CD14-positive monocyte (primary cell): ENCODE measurements around the gene LRP2BP. TPM values are rescaled to one million over a fixed set of nuclear protein-coding genes. Genes with fewer than 3 reads are reported as not detected.

Experiments
- DNase-seq, 3 donors: peaks; one replicate each; pipeline ENCODE4 v3.0.0-alpha.2; 2011 to 2022
- H2AFZ ChIP-seq: 2 replicates; pipeline ENCODE4 v1.6.0; 2012; ENCODE audit warnings: mild to moderate bottlenecking, low read depth, low read length, inconsistent platforms; ENCODE audit not compliant: insufficient read depth, poor library complexity, severe bottlenecking
- H3K27ac ChIP-seq, 2 donors: 1 replicate in 1 of 2; 2 replicates in 1 of 2; pipeline ENCODE4 v1.5.1; 2012 to 2013; ENCODE audit warnings: low read length in 2 of 2, control low read depth in 1 of 2, inconsistent platforms in 1 of 2, low read depth in 1 of 2, mild to moderate bottlenecking in 1 of 2
- H3K27me3 ChIP-seq, 2 donors: one replicate each; pipeline versions ENCODE4 v1.6.0 to v1.6.1; 2011 to 2013; ENCODE audit warnings: low read length in 2 of 2; ENCODE audit not compliant: control insufficient read depth in 2 of 2, insufficient read depth in 2 of 2
- H3K36me3 ChIP-seq, 2 donors: replicated peaks in 1 of 2; 1 replicate in 1 of 2; 2 replicates in 1 of 2; pipeline versions ENCODE4 v1.5.1 to v1.6.1; 2012 to 2013; ENCODE audit warnings: low read length in 2 of 2, control low read depth in 1 of 2, inconsistent platforms in 1 of 2, mild to moderate bottlenecking in 1 of 2; ENCODE audit not compliant: insufficient read depth in 2 of 2, control insufficient read depth in 1 of 2
- H3K4me1 ChIP-seq, 2 donors: 1 replicate in 1 of 2; 2 replicates in 1 of 2; pipeline versions ENCODE4 v1.5.1 to v1.6.1; 2012 to 2013; ENCODE audit warnings: low read length in 2 of 2, control low read depth in 1 of 2, inconsistent platforms in 1 of 2, mild to moderate bottlenecking in 1 of 2, moderate library complexity in 1 of 2; ENCODE audit not compliant: insufficient read depth in 2 of 2, control insufficient read depth in 1 of 2
- H3K4me2 ChIP-seq: replicated peaks from 2 replicates; pipeline ENCODE3; 2012; ENCODE audit warnings: low read length, moderate library complexity, mild to moderate bottlenecking; ENCODE audit not compliant: poor library complexity, severe bottlenecking; ENCODE audit errors: extremely low read depth
- H3K4me3 ChIP-seq, 3 experiments: fragments of 200-600 bp in 1 of 3; sonication (generic) in 1 of 3; replicated peaks in 1 of 3; 1 replicate in 2 of 3; 2 replicates in 1 of 3; pipeline ENCODE4 v1.5.1; 2011 to 2013; ENCODE audit warnings: low read length in 3 of 3, mild to moderate bottlenecking in 3 of 3, control low read depth in 2 of 3, low read depth in 2 of 3, inconsistent platforms in 1 of 3, moderate library complexity in 1 of 3
- H3K79me2 ChIP-seq: 2 replicates; pipeline ENCODE4 v1.6.0; 2012; ENCODE audit warnings: mild to moderate bottlenecking, control low read depth, inconsistent platforms, low read length, moderate library complexity; ENCODE audit not compliant: insufficient read depth
- H3K9ac ChIP-seq: 2 replicates; pipeline ENCODE4 v1.6.0; 2017; ENCODE audit warnings: low read length, mild to moderate bottlenecking; ENCODE audit not compliant: insufficient read depth, poor library complexity, severe bottlenecking
- H3K9me3 ChIP-seq, 2 donors: replicated peaks in 1 of 2; 1 replicate in 1 of 2; 2 replicates in 1 of 2; pipeline versions ENCODE4 v1.5.1 to v1.6.1; 2012 to 2013; ENCODE audit warnings: low read length in 2 of 2, control low read depth in 1 of 2; ENCODE audit not compliant: control insufficient read depth in 1 of 2, insufficient read depth in 1 of 2
- H4K20me1 ChIP-seq: 2 replicates; pipeline ENCODE4 v1.6.0; 2012; ENCODE audit warnings: mild to moderate bottlenecking, low read length, control low read depth, moderate library complexity; ENCODE audit not compliant: insufficient read depth
- H3K27ac Mint-ChIP-seq, 7 donors: one replicate each; pipeline ENCODE4 v1.8.0; 2020; ENCODE audit warnings: mild to moderate bottlenecking in 7 of 7, mixed read lengths in 7 of 7, moderate library complexity in 6 of 7, inconsistent platforms in 2 of 7
- H3K27me3 Mint-ChIP-seq, 3 donors: one replicate each; pipeline ENCODE4 v1.8.0; 2021 to 2022; ENCODE audit warnings: low read depth in 3 of 3, mild to moderate bottlenecking in 3 of 3, mixed read lengths in 3 of 3, moderate library complexity in 3 of 3, inconsistent platforms in 1 of 3
- H3K36me3 Mint-ChIP-seq, 2 donors: one replicate each; pipeline ENCODE4 v1.8.0; 2020; ENCODE audit warnings: mixed read lengths in 2 of 2, inconsistent platforms in 1 of 2, mild to moderate bottlenecking in 1 of 2
- H3K4me1 Mint-ChIP-seq: one replicate; pipeline ENCODE4 v1.8.0; 2020; ENCODE audit warnings: mild to moderate bottlenecking, mixed read lengths
- H3K4me3 Mint-ChIP-seq, 2 donors: one replicate each; pipeline ENCODE4 v1.8.0; 2020; ENCODE audit warnings: mild to moderate bottlenecking in 2 of 2, mixed read lengths in 2 of 2, moderate library complexity in 1 of 2
- H3K9me3 Mint-ChIP-seq, 7 donors: one replicate each; pipeline ENCODE4 v1.8.0; 2020 to 2022; ENCODE audit warnings: mixed read lengths in 7 of 7, mild to moderate bottlenecking in 6 of 7, moderate library complexity in 6 of 7, inconsistent platforms in 2 of 7
- WGBS: methylation state at CpG from one replicate; pipeline ENCODE4 v1.1.5; 2013; ENCODE audit warnings: missing lambda C conversion rate; ENCODE audit not compliant: insufficient coverage; 5-methylcytosine and 5-hydroxymethylcytosine counted together
- intact Hi-C, 2 donors: fragments of 100-400 bp; cut with micrococcal nuclease; formaldehyde crosslinking; loops; one replicate each; pipeline versions ENCODE4 v1.15.0 to v1.15.1; 2023
- polyA plus RNA-seq, 3 donors: library from polyadenylated mRNA; depleted of rRNA in 1 of 3; unstranded in 2 of 3; stranded (reverse) in 1 of 3; fragments of 300-500 nt in 2 of 3; fragments of >200 nt in 1 of 3; fragmentation: Illumina TruSeq in 2 of 3; gene quantifications; 1 replicate in 2 of 3; 2 replicates in 1 of 3; pipeline ENCODE4 v1.2.3, GENCODE V29; 2012 to 2021
- TF ChIP-seq, protein P1 (sequence below): fragments of 200-600 bp; IDR thresholded peaks from one replicate; pipeline ENCODE4 v1.8.0; 2022; ENCODE audit warnings: antibody characterized with exemption, mild to moderate bottlenecking

The LRP2BP gene
- polyA plus RNA-seq, 3 donors: 0.04 to 0.10 (median 0.09) TPM

DNA sequence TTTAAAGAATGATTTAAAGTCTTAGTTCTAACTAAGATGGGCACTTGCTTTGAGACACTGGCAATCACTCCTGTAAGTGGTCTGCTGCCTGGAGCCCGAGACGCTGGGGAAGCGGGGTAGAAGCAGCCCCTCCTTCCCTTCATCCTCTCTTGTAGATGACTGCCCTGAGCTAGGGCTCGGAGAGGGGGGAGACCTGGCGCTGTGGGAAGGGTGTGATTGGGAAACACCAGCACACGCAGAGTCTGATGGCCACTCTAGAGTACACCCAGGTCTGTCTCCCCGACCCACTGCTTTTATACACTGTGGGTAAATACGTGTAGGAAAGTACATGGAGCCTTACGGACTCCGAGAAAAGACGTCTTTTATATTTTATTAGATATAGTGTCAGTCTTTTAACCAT lies 24.0 kb downstream of the LRP2BP start:
- Histone ChIP-seq H2AFZ (no peak overlapping the region), H3K9me3 (no peaks in the 10 kb centered on the region), H3K27ac (no peak overlapping the region), H3K4me3 (no peak overlapping the region), H3K79me2 (no peaks in the 10 kb centered on the region), H3K4me1 (no peaks in the 10 kb centered on the region), H3K36me3 (no peaks in the 10 kb centered on the region), H3K27me3 (peaks cover 3 to 12% of the 10 kb centered on the region in 2 donors), H3K4me2 (no peak overlapping the region), H4K20me1 (no peaks in the 10 kb centered on the region), H3K9ac (no peak overlapping the region)
- Mint-ChIP-seq H3K4me3 (no peak overlapping the region), H3K36me3 (no peaks in the 10 kb centered on the region), H3K27ac (no peak overlapping the region), H3K9me3 (peaks cover 0 to 4% (median 0%) of the 10 kb centered on the region in 7 donors), H3K27me3 (peaks cover 2 to 14% (median 8%) of the 10 kb centered on the region in 3 donors), H3K4me1 (no peaks in the 10 kb centered on the region)
- TF ChIP-seq, protein P1, sequence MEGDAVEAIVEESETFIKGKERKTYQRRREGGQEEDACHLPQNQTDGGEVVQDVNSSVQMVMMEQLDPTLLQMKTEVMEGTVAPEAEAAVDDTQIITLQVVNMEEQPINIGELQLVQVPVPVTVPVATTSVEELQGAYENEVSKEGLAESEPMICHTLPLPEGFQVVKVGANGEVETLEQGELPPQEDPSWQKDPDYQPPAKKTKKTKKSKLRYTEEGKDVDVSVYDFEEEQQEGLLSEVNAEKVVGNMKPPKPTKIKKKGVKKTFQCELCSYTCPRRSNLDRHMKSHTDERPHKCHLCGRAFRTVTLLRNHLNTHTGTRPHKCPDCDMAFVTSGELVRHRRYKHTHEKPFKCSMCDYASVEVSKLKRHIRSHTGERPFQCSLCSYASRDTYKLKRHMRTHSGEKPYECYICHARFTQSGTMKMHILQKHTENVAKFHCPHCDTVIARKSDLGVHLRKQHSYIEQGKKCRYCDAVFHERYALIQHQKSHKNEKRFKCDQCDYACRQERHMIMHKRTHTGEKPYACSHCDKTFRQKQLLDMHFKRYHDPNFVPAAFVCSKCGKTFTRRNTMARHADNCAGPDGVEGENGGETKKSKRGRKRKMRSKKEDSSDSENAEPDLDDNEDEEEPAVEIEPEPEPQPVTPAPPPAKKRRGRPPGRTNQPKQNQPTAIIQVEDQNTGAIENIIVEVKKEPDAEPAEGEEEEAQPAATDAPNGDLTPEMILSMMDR: no peak
- no CpG with 5 or more reads among the region's 11 CpGs for WGBS
- intact Hi-C loops: no loop called here
- no peak for DNase-seq

DNA sequence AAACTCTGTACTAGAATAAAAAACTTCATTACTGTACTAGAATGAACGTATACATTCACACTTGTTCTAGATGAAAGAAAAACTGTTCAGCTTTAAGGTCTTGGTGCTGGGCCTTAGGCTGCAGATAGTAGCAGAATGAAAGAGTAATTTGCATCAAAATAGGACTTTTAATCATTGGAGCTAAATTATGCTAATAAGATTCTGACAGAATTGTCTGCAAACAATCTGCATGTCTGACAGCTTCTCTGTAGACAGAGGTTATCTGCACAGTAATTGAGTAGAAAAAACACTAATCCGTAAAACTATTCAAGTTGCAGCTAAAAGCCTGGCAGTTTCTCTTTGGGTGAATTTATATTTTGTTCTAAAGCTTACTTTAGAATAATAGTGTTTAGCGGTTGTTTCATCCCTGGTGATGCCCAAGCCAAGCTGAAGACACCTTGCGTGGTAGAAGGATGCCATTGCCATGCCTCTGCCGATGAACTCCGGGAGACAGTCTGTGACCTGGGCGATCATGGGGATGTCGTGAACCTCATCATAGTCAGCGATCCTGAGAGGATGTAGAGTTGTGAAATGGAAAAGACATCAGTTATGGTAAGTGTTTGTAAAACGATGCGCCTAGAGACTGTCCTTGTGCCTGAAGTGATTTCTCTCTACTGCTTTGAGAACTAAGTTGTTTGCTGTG lies 25.3 kb downstream of the LRP2BP start:
- Histone ChIP-seq H3K9me3 (no peaks in the 10 kb centered on the region), H3K4me1 (no peaks in the 10 kb centered on the region)

More for the DNA sequence above, 25.3 kb downstream of the LRP2BP start:
- H3K4me3 Mint-ChIP-seq: no peak overlapping the region
- Histone ChIP-seq H4K20me1 (no peaks in the 10 kb centered on the region), H2AFZ (no peak overlapping the region), H3K9ac (no peak overlapping the region), H3K4me2 (no peak overlapping the region), H3K27ac (no peak overlapping the region), H3K36me3 (no peaks in the 10 kb centered on the region), H3K4me3 (no peak overlapping the region), H3K79me2 (no peaks in the 10 kb centered on the region), H3K27me3 (peaks cover 3 to 12% of the 10 kb centered on the region in 2 donors)
- no peak for DNase-seq
- peaks cover 2 to 14% (median 8%) of the 10 kb centered on the region in 3 donors for H3K27me3 Mint-ChIP-seq
- H3K27ac Mint-ChIP-seq: no peak overlapping the region
- no peaks in the 10 kb centered on the region for H3K36me3 Mint-ChIP-seq
- TF ChIP-seq, protein P1: no peak
- intact Hi-C loops: no loop called here
- 96% methylated on average over 9 of the region's 11 CpGs for WGBS
- H3K9me3 Mint-ChIP-seq: peaks cover 0 to 4% (median 0%) of the 10 kb centered on the region in 7 donors
- H3K4me1 Mint-ChIP-seq: no peaks in the 10 kb centered on the region
